Psoas muscle (tissue), 8 donors: ENCODE results near the gene SLC6A8. TPM values are rescaled to one million over a fixed set of nuclear protein-coding genes. Genes with fewer than 3 reads are reported as not detected.
A peak's percentile ranks its signal among the peaks of the same experiment; 100 is the strongest.

ENCODE experiments used
- ATAC-seq, 4 donors: fragments of 200-7000 bp; cut with Tn5 transposase; one replicate each; pipeline ENCODE4 v1.9.1; 2020; ENCODE audit warnings: moderate library complexity in 3 of 4, mild to moderate bottlenecking in 2 of 4
- DNase-seq, 2 donors: peaks; one replicate each; pipeline ENCODE4 v3.0.0-alpha.2; 2020
- H3K27ac ChIP-seq: fragments of 200-600 bp; one replicate; pipeline ENCODE4 v1.8.0; 2022
- H3K27me3 ChIP-seq, 3 donors: fragments of 200-600 bp in 1 of 3; one replicate each; pipeline versions ENCODE4 v1.6.1 to v1.8.0; 2013 to 2022; ENCODE audit warnings: low read length in 2 of 3, mild to moderate bottlenecking in 2 of 3, moderate library complexity in 1 of 3; ENCODE audit not compliant: insufficient read depth in 3 of 3
- H3K36me3 ChIP-seq, 2 donors: fragments of 200-600 bp in 1 of 2; one replicate each; pipeline versions ENCODE4 v1.6.1 to v1.8.0; 2013 to 2022; ENCODE audit warnings: low read depth in 1 of 2, mild to moderate bottlenecking in 1 of 2, moderate library complexity in 1 of 2; ENCODE audit not compliant: insufficient read depth in 1 of 2
- H3K4me1 ChIP-seq: fragments of 200-600 bp; one replicate; pipeline ENCODE4 v1.8.0; 2022
- H3K4me3 ChIP-seq: fragments of 200-600 bp; one replicate; pipeline ENCODE4 v1.8.0; 2022; ENCODE audit warnings: mild to moderate bottlenecking
- H3K9me3 ChIP-seq: fragments of 200-600 bp; one replicate; pipeline ENCODE4 v1.8.0; 2022
- WGBS, 3 donors: extraction: QIAGEN DNeasy Blood & Tissue Kit; methylation state at CpG; one replicate each; pipeline versions ENCODE4 v1.1.6 to v1.1.7; 2013; 5-methylcytosine and 5-hydroxymethylcytosine counted together
- intact Hi-C, 2 donors: fragments of 100-400 bp; cut with DNase I; formaldehyde crosslinking; loops; one replicate each; pipeline versions ENCODE4 v1.11.0 to v1.14.2; 2022
- polyA plus RNA-seq, 3 donors: library from polyadenylated mRNA; stranded (reverse); fragments of 200-250 nt; gene quantifications; one replicate each; pipeline ENCODE4 v1.2.3, GENCODE V29; 2013
- total RNA-seq, 4 donors: library from RNA; stranded (reverse); fragmentation: NEBNext Ultra II Directional in 2 of 4; extraction: Animal tissue kit (Norgen Biotek cat#: 25700) in 2 of 4; gene quantifications; one replicate each; pipeline versions ENCODE4 v1.2.1 to v1.2.4, GENCODE V29; 2021 to 2023
- TF ChIP-seq, protein P1 (sequence below): fragments of 200-600 bp; IDR thresholded peaks from one replicate; pipeline ENCODE4 v1.8.0; 2022; ENCODE audit warnings: antibody characterized with exemption
- donor health status: healthy with polysubstance abuse.
- donor health status: DM: no; HTN: no; CAD: no; lungs with moderate emphysema.
- donor health status: Bipolar disorder and iron deficiency.
- donor health status: healthy.
- donor health status: DM: yes; HTN: yes; CAD: no.
- donor health status: DM: no; HTN: no; CAD: no.
- donor health status: DM: no; HTN: no; CAD: no.
- donor health status: DM: yes; HTN: yes; CAD: no.

The SLC6A8 gene
- total and polyA plus RNA-seq, 7 donors = 82.2 to 256 (median 104) TPM

DNA sequence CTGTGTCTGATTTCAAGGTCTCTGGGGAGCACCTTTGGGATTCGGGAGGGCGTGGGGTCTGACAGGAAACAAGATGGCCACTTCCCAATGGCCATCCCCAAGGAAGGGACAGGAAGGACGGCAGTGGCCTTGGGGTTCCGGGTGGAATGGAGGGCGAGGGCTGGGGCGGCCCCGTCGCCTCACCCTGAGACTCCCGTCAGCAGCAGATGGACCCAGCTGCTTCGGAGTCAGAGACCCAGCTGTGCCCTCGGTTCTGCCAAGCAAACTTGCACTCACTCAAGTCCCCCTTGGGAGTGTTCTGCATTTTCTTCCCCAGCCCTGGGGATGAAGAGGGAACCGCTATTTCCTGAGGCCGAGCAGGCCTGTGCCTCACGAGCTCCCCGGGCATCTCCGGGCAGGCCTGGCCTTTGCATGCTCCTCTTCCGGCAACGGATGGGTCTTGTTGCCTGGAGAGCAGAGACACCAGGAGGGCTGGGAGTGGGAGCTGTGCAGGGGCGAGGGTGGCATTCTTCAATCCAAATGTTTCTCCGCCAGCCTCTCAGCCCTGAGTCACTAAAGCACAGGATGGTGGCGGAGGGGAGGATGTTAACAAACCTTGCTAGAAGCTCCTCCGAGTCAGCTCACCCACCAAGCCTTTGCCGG is 47.6 kb upstream of the SLC6A8 start:
- Histone ChIP-seq H3K9me3 (no peaks in the 10 kb centered on the region), H3K27ac (no peak overlapping the region), H3K4me1 (peaks cover 4% of the 10 kb centered on the region), H3K4me3 (no peak overlapping the region), H3K27me3 (peaks cover 0 to 39% (median 9%) of the 10 kb centered on the region in 3 donors), H3K36me3 (no peaks in the 10 kb centered on the region)
- ATAC-seq (no peak), DNase-seq (peak in 1 of 2 donors; percentile 33)
- TF ChIP-seq, protein P1, sequence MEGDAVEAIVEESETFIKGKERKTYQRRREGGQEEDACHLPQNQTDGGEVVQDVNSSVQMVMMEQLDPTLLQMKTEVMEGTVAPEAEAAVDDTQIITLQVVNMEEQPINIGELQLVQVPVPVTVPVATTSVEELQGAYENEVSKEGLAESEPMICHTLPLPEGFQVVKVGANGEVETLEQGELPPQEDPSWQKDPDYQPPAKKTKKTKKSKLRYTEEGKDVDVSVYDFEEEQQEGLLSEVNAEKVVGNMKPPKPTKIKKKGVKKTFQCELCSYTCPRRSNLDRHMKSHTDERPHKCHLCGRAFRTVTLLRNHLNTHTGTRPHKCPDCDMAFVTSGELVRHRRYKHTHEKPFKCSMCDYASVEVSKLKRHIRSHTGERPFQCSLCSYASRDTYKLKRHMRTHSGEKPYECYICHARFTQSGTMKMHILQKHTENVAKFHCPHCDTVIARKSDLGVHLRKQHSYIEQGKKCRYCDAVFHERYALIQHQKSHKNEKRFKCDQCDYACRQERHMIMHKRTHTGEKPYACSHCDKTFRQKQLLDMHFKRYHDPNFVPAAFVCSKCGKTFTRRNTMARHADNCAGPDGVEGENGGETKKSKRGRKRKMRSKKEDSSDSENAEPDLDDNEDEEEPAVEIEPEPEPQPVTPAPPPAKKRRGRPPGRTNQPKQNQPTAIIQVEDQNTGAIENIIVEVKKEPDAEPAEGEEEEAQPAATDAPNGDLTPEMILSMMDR = no peak
- 62 to 73% (median 70%) methylated on average over 16 to 23 of the region's 23 CpGs for WGBS, 3 donors
- intact Hi-C loops = no loop called here

DNA sequence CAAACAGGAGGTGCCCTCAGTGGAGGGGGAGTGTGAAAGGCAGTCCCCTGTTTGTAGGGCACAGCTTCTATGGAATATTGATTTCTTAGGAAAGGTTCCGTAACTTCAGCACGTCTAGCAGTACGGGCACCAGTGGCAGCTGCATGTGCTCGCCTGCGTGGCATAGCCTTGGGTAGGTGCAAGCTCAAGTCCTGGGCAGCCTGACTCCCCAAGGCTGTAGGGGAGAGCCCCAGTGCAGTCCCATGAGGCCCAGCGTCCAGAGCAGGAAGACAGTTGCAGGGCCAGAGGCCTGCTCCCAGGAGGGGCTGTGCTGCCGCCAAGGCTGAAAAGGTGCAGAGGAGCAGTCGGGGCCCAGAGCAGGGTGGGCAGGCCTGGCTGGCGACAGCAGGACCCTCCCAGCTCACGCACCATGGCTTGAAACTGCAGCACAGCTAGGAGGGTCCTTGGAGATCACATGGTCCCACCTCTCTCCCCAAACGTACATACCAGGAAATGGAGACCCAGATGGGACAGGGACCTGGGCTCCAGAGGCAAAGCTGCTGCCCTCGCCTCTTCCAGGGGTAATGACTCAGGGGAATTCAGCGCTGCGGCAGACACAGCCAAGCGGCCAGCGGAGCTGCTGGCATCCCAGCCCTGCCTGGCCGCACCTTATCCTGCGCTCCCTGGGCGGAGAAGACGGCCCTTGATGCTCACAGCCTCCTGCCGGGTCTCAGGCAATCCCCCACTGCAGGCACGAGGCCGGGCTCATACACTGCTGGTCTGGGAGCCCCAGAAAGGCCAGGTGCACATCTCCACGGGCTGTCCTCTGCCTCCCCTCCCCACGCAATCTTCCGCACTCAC is 46.8 kb upstream of the SLC6A8 start:
- Histone ChIP-seq H3K27ac (no peak overlapping the region), H3K9me3 (no peaks in the 10 kb centered on the region), H3K4me1 (peaks cover 4% of the 10 kb centered on the region), H3K4me3 (no peak overlapping the region), H3K27me3 (peaks cover 0 to 47% (median 9%) of the 10 kb centered on the region in 3 donors), H3K36me3 (no peaks in the 10 kb centered on the region)
- WGBS, 3 donors = 57 to 71% (median 61%) methylated on average over 20 to 26 of the region's 26 CpGs
- TF ChIP-seq, protein P1 = no peak
- DNase-seq (peak in 1 of 2 donors; percentile 40), ATAC-seq (no peak)
- intact Hi-C loops = no loop called here

DNA sequence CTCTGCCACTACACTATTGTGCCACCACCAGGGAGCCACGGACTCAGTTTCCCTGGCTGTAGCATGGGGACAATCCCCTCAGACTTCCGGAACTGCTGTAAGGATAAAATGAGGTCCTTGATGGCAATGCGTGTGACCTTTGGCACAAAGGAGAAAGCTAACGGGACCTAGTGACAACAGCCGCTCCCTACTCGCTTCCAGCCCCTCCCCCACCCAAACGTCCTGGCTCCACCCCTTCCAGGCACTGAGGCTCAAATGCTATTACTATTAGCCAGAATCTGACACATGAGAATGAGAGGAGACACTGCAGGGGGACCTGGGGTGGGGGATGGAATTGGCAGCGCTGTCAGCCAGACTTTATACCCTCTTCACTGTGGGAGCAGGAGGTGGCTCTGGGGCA is 46.1 kb upstream of the SLC6A8 start:
- Histone ChIP-seq H3K27ac (no peak overlapping the region), H3K36me3 (no peaks in the 10 kb centered on the region), H3K27me3 (peaks cover 0 to 52% (median 10%) of the 10 kb centered on the region in 3 donors), H3K4me1 (peaks cover 4% of the 10 kb centered on the region), H3K9me3 (no peaks in the 10 kb centered on the region), H3K4me3 (no peak overlapping the region)
- no peak for DNase-seq
- ATAC-seq = no peak
- 26 to 33% (median 26%) methylated on average over 6 to 8 of the region's 8 CpGs for WGBS, 3 donors
- TF ChIP-seq, protein P1 = no peak
- intact Hi-C loops = no loop called here

DNA sequence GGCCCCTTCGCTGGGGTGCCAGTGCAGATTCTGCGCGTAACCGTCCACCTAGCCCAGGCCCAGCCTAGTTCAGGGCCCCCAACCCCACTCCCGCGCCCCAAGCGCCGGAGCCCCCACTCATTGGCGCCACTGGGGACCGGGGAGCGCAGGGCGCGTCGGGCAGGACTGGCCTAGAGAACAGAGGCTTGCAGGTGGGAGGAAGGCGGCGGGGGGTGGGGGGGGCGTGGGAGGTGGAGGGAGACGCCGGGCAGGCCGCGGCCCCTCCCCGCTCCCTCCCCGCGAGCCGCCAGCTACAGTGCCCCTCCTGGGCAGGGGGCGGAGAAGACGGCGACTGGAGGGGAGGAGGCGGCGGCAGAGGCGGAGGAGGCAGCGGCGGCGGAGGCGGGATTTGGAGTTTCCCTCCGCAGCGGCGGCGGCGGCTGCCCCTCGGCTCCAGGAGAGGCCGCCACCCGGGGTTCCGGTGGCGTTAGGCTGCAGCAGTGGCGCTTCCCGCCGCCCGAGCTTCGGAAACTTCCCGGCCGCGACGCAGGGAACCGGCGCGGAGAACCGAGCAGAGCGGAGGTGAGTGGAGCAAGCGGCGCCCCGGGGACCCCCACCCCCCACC is 45.6 kb upstream of the SLC6A8 start:
- Histone ChIP-seq H3K27ac (no peak overlapping the region), H3K4me1 (peaks cover 4% of the 10 kb centered on the region), H3K4me3 (peak overlapping the region; percentile 30), H3K36me3 (no peaks in the 10 kb centered on the region), H3K9me3 (no peaks in the 10 kb centered on the region), H3K27me3 (peaks cover 0 to 58% (median 12%) of the 10 kb centered on the region in 3 donors)
- TF ChIP-seq, protein P1 = no peak
- DNase-seq (no peak), ATAC-seq (no peak)
- intact Hi-C loops = no loop called here
- 4 to 27% methylated on average over 38 to 60 of the region's 62 CpGs; no CpG with 5 or more reads in 1 of the 3 donors for WGBS, 3 donors
